IPS-18c (cell line): ENCODE measurements around the gene IP6K2.
A peak's percentile ranks its signal among the peaks of the same experiment; 100 is the strongest.
"Not testable (repeated sequence)": the region's sequence is repeated elsewhere in the genome, so short reads cannot be mapped to it uniquely, and the experiment has no call there.

Experiments used
- H3K4me3 ChIP-seq: 2 replicates; pipeline ENCODE4 v1.7.0; 2013; ENCODE audit warnings: low read depth, mild to moderate bottlenecking, low read length, moderate library complexity; ENCODE audit not compliant: insufficient read depth
- H3K9me3 ChIP-seq: one replicate; pipeline ENCODE4 v1.6.1; 2013; ENCODE audit warnings: mild to moderate bottlenecking, low read length, moderate library complexity; ENCODE audit not compliant: control insufficient read depth, insufficient read depth

The IP6K2 gene, protein sequence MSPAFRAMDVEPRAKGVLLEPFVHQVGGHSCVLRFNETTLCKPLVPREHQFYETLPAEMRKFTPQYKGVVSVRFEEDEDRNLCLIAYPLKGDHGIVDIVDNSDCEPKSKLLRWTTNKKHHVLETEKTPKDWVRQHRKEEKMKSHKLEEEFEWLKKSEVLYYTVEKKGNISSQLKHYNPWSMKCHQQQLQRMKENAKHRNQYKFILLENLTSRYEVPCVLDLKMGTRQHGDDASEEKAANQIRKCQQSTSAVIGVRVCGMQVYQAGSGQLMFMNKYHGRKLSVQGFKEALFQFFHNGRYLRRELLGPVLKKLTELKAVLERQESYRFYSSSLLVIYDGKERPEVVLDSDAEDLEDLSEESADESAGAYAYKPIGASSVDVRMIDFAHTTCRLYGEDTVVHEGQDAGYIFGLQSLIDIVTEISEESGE

DNA sequence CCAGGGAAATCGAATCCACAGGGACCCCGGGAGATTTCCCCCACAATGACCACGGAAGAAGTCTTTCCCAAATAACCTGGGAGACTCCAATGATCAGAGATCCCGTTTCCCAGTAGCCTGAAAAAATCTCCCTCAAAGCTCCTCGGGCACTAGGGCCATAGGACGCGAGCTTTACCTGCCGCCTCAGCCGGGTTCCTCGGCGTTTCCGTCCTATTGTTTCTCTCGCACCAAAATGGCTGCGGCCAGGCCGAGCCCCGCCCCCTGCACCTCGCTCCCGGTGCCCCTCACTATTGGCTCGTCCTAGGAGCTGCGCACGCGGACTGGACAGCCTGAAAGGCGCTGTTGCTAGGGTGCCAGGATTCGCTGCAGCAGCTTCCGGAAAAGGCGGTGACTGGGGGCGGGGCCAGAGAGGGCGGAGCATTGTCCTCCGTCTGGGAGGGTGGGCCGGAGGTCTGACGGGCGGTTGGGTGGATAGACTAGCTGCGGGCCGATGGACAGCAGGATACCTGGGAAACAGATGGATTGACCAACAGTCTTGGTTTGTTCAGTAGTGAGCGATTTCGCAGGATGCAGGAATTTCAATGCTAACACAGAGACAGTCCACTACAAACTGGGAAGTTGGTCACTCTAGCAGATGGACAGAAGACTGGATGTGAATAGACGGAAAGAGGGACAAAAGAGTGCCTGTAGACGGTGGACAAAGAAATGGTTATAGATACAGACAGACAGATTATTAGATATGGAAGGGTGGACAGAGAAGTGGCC is at the start of gene IP6K2:
IP6K2 (minus strand) TSS at position 240 of the 765 bp plus-strand sequence. CDS start 21,930 bp downstream, outside the sequence.
- H3K4me3 ChIP-seq = peak within 1 kb of the TSS; percentile 97

DNA sequence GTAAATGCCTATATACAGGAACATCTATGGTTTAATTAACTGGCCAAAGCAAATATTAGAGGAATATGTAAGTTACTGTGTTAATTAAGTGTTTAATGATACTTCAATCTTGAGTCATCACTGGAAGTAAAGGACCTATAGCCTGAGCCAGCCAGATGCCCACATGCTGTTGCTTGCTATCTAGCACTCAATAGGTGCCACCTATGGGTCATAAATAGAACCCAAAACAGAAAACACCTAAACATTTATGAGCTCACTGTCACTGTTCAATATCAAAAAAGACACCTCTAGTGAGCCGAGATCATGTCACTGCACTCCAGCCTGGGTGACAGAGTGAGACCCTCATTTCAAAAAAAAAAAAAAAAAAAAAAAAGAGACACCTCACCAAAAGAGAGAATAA is 48.4 kb upstream of the IP6K2 start:
- Histone ChIP-seq H3K9me3 (no peaks in the 10 kb centered on the region), H3K4me3 (no peak overlapping the region)

More for the DNA sequence above, at the start of gene IP6K2:
- no peaks in the 10 kb centered on the region for H3K9me3 ChIP-seq

GRCh38 chr3:48762816-48763215 is 45.8 kb upstream of the IP6K2 start:
- Histone ChIP-seq H3K9me3 (no peaks in the 10 kb centered on the region), H3K4me3 (no peak overlapping the region)

GRCh38 chr3:48759991-48760540 is 43.0 kb upstream of the IP6K2 start:
- not testable (repeated sequence) for H3K9me3 ChIP-seq, H3K4me3 ChIP-seq

GRCh38 chr3:48759531-48759930 is 42.5 kb upstream of the IP6K2 start:
- H3K9me3 ChIP-seq, H3K4me3 ChIP-seq: not testable (repeated sequence)

DNA sequence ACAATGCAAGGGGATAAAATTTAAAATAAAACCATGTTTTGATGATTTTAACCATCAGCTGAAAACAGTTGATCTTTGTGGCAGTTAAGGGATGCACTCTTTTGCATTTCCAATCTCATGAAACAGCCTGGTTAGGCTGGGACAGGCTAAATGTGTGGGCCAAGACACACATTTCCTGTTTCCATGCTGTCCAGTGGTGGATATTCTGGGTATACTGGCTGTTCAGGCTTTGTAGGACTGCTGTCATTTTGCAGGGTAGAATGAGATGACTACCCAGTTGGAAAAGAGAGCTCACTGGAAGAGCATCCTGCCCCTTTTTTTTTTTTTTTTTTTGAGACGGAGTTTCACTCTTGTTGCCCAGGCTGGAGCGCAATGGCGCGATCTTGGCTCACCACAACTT is 42.0 kb upstream of the IP6K2 start:
- H3K4me3 ChIP-seq = no peak overlapping the region
- H3K9me3 ChIP-seq = no peaks in the 10 kb centered on the region

DNA sequence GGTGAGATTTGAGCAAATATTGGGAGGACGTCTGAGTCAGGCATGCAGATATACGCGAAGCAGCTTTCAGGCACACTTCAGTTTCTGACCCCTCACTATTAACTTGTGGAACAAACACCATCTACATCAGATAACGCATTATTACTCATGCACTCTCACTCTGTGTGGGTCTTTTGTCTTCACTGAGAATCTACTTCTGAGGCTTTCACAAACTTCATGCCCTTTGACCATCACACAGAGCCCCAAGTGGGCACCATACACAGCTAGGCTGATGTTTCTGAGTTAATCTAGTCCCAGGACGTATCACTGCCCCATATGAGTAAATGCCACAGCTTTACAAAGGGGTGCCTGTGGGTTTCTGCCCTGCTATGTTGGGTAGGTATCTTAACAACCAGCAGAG is 39.6 kb upstream of the IP6K2 start:
- no peak overlapping the region for H3K4me3 ChIP-seq
- no peaks in the 10 kb centered on the region for H3K9me3 ChIP-seq

DNA sequence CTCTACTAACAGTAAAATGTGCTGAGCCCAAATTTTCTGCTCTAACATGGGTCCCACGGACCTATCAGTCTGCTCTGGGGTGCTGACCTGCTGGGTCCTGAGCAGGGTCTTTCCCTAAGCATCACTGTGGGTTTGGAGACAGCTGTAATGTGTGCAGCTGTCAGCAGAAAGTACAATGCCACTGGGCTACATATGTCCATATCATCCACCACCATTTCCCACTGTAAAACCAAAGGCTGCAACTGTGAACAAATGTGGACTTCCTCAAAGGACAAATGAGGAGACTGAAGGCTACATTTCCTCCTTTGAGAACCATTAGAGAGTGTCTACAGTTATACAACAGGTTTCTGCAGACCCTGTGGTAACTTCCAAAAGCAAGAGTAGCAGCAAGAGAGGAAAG is 33.8 kb upstream of the IP6K2 start:
- Histone ChIP-seq H3K9me3 (peaks cover 3% of the 10 kb centered on the region), H3K4me3 (no peak overlapping the region)

DNA sequence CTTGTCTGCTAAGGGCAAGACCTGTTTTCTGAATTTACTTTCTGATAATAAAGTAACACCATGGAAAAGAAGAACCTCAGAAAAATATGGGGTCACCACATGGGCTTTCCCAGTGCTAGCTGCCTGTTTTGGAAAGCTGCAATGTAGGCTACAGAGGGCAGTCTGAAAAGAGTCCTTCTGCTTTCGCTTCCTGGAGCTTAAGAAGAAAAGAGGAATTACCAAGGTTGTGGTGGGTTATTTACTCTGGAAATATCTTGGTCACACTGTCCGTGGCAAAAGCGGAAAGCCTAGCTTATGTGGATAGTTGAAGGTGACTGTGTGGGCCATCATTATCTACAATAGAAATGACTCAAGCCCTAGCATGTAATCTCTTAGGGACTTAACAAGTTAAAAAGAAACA is 31.7 kb upstream of the IP6K2 start:
- H3K9me3 ChIP-seq = peaks cover 3% of the 10 kb centered on the region
- no peak overlapping the region for H3K4me3 ChIP-seq

DNA sequence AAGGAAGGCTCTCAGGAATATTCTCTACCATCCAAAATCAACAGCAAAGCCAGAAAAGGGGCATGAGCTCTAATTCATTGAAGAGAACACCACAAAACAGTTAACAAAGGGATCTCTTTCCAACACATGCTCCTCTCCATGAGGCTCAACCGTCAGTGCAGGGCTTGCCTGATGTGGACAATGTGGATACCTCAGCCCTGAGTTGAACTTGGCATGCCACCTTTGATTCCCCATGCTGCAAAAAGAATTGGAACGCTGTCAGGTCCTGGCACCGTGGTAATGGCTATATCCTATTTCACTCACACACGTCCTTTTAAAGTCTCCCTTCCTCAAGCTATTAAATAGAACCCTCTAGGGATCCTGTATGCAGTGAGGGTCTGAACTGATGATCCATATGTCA is 30.7 kb upstream of the IP6K2 start:
- H3K4me3 ChIP-seq = no peak overlapping the region
- peaks cover 3% of the 10 kb centered on the region for H3K9me3 ChIP-seq

DNA sequence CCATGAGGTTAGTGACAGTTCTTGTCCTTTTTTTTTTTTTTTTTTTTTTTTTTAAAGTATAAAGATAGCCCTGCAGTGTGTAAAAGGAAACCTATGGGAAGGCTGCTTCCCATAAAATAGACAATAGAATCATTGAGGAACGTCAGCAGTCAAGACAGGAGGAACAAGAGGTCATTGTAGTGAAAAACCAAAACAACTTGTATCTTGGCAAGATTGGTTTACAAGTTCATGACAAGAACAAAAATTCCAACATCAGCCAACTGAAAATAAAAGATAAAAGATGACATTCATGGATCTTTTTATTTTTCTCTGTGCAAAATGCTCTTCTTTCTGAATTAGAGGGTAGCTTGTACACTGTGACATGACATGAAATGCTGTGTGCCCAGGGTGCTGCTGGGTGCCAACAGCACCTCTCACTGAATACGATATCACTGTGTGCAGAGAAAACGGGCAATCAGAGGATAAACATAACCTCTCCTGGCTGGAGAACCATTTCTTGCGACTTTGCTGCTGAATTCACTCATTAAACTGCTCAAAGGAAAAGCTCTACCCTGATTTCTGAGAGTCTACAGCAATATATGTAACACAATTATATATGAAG is 30.1 kb upstream of the IP6K2 start:
- H3K9me3 ChIP-seq = peaks cover 3% of the 10 kb centered on the region

GRCh38 chr3:48743773-48744172 is 26.8 kb upstream of the IP6K2 start:
- peaks cover 6% of the 10 kb centered on the region for H3K9me3 ChIP-seq
- H3K4me3 ChIP-seq = no peak overlapping the region

More for the DNA sequence above, 30.1 kb upstream of the IP6K2 start:
- H3K4me3 ChIP-seq = no peak overlapping the region

GRCh38 chr3:48741226-48741625 is 24.2 kb upstream of the IP6K2 start:
- not testable (repeated sequence) for H3K9me3 ChIP-seq, H3K4me3 ChIP-seq

DNA sequence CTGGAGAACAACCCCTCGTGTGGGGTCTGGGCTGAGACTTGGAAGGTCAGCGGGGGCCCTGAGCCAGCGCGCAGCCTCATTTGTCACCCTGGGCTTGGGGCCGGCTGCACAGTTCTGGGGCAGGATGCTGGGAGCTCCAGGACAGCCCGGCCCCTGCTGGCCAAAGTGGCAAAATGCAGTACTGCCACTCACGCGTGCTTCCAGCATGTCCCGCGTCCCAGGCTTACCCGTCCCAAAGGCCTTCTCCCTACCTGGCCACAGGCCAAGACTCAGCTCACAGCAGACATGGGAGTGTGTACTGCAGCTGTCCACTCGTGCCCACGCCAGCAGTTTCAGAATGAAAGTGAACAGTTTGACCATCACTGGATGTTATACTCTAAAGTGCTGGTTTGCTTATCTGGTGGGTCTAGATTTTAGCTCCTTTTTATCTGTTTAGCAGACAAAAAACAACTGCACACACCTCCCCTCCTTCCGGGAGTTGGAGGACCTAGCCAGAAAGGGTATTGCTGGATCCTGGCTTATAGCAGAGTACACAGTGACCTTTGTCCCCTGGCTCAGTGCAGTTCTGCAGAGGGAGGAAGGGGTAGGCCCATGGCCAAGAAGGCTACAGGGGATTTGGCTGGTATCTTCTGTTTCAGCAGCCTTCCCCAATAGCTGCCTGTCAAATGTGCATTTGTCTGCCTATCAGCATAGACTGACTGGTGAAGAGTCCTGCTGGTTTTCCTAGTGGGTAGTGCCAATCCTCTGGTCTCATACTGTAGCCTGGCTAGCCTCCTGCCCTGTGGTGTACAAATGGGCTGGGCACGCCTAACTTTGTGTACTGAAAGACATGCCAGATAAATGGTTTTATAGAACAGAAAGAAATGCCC is 23.2 kb upstream of the IP6K2 start:
- Histone ChIP-seq H3K9me3 (peaks cover 3% of the 10 kb centered on the region), H3K4me3 (no peak overlapping the region)

- Histone ChIP-seq H3K9me3 (peaks cover 3% of the 10 kb centered on the region), H3K4me3 (no peak overlapping the region)
Observed at GRCh38 chr3:48739617-48739954, 22.6 kb upstream of the IP6K2 start.

- H3K9me3 ChIP-seq = peaks cover 3% of the 10 kb centered on the region
- no peak overlapping the region for H3K4me3 ChIP-seq
Observed at GRCh38 chr3:48738926-48739616, 22.1 kb upstream of the IP6K2 start.
